SHP77 treated with DMSO at 0.1 percent for 48 hours (cell line): ENCODE data around the gene TFDP1.
A peak's percentile ranks its signal among the peaks of the same experiment; 100 is the strongest.

Experiments
- DNase-seq: peaks from one replicate; lab custom pipeline; 2025; lab: John Stamatoyannopoulos, UW

Gene TFDP1

DNA sequence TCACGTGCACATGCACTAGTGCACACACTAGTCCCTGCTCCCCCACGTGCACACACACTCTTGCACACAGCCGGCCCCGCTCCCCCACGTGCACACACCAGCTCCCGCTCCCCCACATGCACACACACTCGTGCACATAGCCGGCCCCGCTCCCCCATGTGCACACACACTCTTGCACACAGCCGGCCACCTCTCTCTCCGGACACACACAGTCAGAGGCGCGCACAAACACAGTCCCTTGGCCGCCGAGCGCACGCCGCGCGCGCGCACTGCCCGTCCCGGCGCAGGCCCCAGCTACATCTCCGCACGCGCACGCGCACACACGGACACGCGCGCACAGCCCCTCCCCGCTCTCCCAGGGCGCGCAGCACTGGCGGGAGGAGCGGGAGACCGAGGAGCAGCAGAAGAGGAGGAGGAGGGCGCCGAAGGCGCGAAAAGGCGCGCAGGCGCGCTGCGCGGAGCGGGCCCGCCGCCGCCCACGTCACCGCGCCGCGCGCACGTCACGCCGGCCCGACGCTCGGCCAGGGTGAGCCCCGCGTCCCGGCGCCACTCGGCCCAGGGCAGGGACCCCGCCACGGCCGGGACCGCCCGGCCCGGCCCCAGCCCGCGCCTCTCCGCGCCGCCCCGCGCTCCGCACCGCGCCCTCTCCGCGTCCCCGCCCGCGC, at the start of gene TFDP1:
TFDP1 (plus strand) TSS at position 549 of the 665 bp plus-strand sequence. CDS start 1,085 bp downstream, outside the sequence.
- DNase-seq = peak; percentile 84

- no peak for DNase-seq
Measured at GRCh38 chr13:113535381-113535781, 49.2 kb upstream of the TFDP1 start.

GRCh38 chr13:113536461-113537110, 48.0 kb upstream of the TFDP1 start:
- DNase-seq = no peak

- no peak for DNase-seq
Measured at GRCh38 chr13:113537205-113537604, 47.3 kb upstream of the TFDP1 start.

GRCh38 chr13:113537909-113538688, 46.5 kb upstream of the TFDP1 start:
- DNase-seq = no peak

DNA sequence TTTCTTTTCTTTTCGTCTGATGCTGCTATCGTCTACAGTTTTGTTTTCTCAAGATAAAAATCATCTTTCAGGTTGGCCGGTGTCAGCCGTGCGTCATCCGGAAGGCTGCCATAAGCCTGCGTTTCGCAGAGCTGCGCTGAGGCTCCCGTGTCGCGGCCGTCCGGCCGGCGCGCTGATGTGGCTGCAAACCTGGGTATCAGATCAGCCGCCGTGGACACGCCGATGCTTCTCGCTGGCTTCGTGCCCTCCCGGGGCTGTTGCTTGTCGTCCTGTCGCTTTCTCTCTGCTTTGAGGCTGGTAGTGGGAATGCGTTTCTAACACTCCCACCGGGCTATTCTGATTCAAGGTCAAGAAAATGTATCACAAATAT, 45.9 kb upstream of the TFDP1 start:
- no peak for DNase-seq

- no peak for DNase-seq
Measured at GRCh38 chr13:113539176-113539575, 45.4 kb upstream of the TFDP1 start.

- no peak for DNase-seq
Measured at GRCh38 chr13:113539822-113540221, 44.7 kb upstream of the TFDP1 start.

GRCh38 chr13:113540523-113540922, 44.0 kb upstream of the TFDP1 start:
- DNase-seq = no peak

- DNase-seq = no peak
Measured at GRCh38 chr13:113542751-113543424, 41.7 kb upstream of the TFDP1 start.

- no peak for DNase-seq
Measured at GRCh38 chr13:113544071-113544891, 40.3 kb upstream of the TFDP1 start.

- no peak for DNase-seq
Measured at GRCh38 chr13:113544896-113545295, 39.7 kb upstream of the TFDP1 start.

DNA sequence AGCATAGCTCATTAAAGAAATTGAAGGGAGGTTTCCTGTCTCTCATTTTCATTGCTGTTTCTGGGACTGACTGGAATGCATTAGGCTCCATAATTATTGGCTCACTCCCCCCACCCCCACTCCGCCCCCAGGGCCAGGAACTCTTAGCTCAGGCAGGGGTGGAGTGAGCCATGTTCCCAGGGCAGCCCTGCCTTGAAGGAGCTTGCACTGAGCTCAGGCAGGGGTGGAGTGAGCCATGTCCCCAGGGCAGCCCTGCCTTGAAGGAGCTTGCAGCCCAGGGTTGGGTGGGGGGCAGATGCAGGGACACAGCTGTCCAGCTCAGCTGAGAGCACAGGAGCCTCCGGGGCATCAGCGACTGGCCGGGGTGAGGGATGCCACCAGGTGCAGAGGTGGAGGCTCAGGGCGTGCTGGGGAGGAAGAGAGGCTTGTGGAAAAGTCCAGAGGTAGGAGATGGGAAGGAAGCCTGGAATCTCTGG, 39.1 kb upstream of the TFDP1 start:
- no peak for DNase-seq

- DNase-seq = no peak
Measured at GRCh38 chr13:113545931-113546516, 38.5 kb upstream of the TFDP1 start.

DNA sequence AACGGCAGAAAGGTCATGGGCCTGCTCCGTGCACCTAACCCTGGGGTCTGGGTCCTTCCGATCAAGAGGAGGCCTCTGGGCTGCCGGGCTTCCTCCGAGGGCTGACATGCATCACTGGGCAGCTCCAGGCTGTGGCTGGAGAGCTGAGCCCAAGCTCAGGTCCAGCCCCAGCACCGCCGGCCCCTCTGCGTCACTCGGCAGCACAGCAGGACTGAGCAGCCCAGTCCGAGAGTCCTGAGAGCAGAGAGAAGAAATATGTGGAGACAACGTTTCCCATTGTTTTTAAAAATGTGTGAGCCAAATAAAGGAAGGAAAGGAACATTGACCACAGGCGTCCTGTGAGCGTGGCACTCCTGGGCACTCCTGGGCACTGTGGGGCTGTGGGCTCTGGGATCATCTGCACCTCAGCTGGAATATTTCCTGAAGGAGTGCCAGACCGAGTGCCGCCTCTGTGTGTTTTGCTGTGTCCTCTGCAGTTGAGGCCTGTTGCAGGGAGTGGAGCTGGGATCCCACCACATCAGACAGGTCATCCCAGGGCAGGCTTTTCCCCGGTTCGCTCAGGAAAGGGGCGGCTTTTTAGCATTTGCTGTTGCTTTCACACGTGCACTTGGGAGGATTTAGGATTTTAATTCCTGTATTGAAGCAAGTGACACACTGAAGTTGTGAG, 37.8 kb upstream of the TFDP1 start:
- DNase-seq = no peak

DNA sequence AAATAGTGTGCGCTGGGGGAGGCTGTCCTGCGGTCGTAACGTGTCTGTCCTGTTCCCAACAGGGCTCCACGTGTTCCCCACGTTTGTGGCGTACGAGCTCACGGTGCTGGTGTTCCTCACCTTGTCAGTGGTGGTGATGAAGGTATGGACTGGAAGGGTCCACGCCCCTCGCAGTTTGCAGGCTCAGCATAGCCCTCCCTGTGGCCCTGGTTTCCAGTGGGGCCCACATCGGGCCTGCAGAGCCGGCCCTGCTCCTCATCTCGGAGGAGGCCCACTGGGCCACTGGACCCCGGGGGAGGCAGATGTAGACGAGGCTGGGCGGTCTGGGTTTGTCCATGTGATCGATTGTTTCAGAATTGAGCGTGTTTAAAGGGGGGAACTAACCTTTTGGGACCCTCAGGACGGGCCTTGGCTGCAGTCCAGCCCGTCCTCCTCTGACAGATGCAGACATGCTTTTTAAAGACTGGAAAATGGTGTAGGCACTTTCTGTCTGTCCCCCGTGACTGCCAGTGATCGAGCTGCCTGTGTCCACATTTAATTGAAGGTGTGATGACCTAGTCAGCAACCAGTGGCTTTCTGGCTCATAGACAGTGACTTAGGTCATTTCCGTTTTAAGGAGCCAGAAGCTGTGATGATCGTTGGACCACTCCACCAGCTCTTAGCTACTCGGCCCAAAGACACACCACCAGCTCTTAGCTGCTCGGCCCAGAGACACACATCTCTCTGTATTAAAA, 37.1 kb upstream of the TFDP1 start:
- DNase-seq = no peak

DNA sequence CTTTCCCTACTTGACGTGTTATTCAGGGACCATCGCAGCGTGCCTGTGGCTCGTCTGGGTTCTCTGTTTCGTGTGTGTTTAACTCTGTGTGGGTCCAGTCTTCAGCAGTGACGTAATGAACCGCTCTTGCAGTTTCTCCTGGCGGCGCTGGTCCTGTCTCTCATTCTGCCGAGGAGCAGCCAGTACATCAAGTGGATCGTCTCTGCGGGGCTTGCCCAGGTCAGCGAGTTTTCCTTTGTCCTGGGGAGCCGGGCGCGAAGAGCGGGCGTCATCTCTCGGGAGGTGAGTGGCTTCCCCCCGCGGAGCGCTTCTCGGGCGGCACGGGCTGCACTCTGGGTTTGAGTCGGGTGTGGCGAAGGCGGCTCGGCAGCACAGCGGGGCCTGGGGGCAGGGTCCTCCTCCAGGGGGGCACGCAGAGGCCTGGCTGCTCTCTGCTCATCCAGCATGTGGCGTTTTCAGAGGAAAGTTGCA, 36.3 kb upstream of the TFDP1 start:
- DNase-seq = no peak

DNA sequence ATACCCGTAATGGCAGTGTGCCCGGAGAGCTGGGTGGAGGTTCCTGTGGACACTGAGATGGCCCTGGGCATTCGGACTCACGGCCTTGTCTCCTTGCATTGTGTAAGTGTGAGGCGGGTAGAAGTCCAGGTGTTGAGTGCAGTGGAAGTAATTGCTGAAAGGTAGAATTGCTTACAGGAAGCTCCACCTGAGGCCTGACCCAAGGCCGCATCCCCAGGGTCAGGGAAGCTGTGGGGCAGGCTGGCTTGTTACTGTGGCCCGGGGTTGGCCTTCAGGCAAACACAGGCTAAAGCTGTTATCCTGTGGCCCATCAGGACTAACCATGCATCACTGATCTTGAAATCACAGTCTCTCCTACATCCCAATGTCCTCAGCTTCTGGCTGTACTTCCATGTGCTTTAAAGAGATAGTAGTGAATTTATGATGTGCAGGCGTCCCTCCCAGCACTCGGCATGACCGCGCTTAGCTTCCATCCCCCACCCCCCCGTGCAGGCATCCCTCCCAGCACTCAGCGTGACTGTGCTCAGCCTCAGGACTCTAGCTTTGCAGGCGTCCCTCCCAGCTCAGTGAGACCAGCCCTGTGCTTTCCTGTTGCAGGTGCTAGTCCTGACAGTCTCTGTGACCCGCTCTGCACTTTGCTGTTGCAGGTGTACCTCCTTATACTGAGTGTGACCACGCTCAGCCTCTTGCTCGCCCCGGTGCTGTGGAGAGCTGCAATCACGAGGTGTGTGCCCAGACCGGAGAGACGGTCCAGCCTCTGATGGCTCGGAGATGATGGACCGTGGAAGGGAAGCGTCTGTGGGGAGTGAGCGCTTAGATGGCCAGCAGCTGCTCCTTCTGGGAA, 35.6 kb upstream of the TFDP1 start:
- DNase-seq = no peak

GRCh38 chr13:113550453-113550852, 34.1 kb upstream of the TFDP1 start:
- DNase-seq = no peak
